HL-60/S4 treated with retinoic acid at 250 ng/mL for 4 days and 3 days (cell line): ENCODE measurements around the gene CPSF3.
"Not testable (repeated sequence)": the region's sequence is repeated elsewhere in the genome, so short reads cannot be mapped to it uniquely, and the experiment has no call there.

Experiments used
- in situ Hi-C: fragments of 300-500 bp; cut with MboI; formaldehyde crosslinking; loops from 2 replicates; pipeline ENCODE4 v1.7.0; 2022; ENCODE audit warnings: low sequenced_read_pairs

Gene CPSF3

DNA sequence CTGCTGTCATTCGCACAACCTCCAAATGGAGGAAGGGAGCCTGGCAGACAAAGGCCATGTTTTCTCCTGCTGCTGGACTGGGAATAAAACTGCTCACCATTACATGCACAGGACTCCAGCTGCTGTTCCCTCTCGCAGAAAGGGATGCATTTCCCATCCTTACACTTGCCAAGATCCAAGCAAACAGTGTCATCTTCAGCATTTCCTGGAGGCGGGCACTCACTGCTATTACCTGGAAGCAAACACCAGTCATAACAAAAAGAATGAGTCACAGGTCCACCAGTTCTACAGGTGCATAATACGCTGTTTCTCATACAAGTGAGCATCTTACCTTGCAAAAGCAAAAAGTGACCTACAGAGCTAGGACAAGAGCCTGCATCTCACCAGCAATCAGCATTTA, 73.6 kb downstream of the CPSF3 start:
- in situ Hi-C loops: no loop called here

DNA sequence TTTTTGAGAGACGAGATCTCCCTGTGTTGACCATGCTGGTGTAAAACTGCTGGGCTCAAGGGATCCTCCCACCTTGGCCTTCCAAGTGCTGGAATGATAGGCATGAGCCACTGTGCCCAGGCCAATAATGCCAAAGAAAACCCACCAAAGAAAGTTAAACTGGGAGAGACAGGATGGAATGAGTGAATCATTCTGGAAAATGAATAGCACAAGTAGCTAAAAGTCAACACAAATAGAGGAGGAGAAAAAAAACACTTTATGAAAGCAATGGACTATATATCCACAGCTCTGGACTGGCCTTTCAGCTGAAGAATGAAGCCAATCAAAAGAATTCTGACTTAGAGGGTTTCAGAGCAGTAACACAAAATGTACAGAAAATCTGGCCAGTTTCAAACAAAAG, 74.8 kb downstream of the CPSF3 start:
- in situ Hi-C loops: no loop called here

DNA sequence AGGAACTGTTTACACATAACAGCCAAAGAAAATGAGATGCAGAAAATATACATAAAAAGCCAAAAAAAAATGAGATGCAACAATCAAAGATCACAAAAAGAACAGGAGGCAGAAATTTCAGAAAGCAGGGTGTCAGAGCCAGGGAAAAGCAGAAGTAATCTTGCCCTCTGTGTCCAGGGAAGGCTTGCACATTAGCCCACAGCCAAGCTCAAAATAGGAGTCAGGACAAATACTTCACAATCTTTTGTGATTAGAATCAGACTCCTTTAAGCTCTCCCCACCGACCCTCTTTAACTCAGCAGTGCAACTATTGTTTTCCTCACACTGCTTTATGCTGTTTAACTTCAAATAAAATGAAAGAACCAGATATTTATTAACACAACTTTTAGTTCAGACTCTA, 85.5 kb downstream of the CPSF3 start:
- in situ Hi-C loops: no loop called here

DNA sequence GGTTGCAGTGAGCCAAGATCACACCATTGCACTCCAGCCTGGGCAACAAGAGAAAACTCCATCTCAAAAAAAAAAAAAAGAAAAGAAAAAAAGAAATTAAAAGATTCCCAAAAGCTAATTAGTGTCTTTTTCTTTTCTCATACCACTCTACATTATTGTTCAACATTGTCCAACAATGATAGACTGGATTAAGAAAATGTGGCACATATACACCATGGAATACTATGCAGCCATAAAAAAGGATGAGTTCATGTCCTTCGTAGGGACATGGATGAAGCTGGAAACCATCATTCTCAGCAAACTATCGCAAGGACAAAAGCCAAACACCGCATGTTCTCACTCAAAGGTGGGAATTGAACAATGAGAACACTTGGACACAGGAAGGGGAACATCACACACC, 90.5 kb downstream of the CPSF3 start:
- in situ Hi-C loops: not testable (repeated sequence)

DNA sequence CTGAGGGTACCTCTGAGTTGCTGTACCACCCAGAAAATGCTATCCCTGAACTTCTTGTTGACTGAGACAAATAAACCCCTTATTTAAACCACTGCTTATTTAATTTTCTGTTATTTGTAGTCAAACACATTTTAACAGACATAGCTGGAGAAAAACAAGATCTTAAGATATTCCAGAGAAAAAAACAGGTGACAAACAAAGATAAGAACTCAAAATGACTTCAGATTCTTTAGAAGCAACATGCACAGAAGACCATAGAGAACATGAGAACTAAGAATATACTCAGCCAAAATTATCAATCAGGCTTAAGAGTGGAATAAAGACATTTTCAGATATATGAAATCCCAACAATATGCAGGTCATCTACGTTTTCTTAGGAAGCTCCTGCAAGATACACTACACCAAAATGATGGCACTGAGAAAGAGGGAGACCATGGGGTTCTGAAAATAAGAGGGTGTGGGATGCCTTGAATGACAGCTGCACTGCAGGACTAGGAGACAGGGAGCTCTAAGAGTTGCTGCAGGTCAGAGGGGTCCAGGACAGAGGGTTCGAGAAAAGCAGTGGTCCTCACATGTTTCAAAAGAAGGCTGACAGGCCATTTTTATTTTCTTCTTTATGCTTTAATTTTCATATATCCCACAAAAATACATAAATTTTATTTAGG, 93.8 kb downstream of the CPSF3 start:
- in situ Hi-C loops: no loop called here

DNA sequence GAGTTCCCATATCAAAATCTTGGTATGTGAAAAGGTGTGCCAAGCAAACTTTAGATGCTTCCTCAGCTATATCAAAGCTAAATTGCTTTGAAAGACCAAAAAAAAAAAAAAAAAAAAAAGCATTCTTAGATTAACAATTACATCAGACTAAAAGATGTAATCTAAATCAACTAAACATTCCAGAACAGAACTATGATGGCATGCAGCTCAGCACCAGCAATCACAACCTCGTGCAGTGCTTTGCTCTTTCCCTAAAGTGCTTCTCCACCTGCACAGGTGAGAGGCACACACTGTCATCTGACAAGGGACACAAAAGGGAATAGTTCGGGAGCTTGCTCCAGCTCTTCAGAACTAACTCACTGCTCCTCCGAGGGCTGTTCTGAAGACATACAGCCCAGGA, 94.7 kb downstream of the CPSF3 start:
- in situ Hi-C loops: no loop called here

DNA sequence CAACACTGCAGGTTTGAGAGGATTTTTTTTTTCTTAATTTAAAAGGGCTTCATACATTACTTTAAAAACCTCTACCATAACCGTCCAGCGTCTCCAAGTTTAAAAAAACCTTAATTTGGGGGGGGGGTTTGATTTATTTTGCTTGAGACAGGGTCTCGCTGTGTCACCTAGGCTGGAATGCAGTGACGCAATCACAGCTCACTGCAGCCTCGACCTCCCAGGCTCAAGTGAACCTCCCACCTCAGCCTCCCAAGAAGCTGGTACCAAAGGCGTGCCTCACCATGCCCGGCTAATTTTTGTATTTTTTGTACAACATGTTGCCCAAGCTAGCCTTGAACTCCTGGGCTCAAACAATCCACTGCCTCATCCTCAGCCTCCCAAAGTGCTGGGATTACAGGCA, 95.3 kb downstream of the CPSF3 start:
- in situ Hi-C loops: no loop called here

DNA sequence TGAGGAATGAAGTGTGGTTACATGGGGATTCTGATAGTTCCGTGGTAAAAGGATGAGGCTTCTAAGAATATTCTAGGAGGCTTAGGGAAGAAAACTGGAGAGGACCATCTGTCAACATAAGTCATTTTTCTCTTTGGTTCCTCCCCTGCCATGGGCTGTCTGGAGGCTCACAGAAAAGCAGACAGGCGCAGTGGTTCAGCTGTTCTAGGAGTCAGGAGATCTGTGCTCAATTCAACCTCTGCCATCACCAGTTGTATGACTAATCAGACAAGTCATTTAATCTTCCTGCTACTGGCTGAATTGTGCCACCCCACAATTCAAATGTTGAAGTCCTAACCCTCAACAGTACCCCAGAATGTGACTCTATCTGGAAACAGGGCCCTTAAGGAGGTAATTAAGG, 95.8 kb downstream of the CPSF3 start:
- in situ Hi-C loops: no loop called here
